ENCODE results near the gene TSFM.
"Not testable (repeated sequence)": the region's sequence is repeated elsewhere in the genome, so short reads cannot be mapped to it uniquely, and the experiment has no call there.

Gene TSFM

GRCh38 chr12:57815177-57816000 lies 32.8 kb downstream of the TSFM start:
- no peak for DNase-seq (ENCODE audit: low read depth)

- DNase-seq (ENCODE audit: low read depth) = no peak
These were observed 33.6 kb downstream of the TSFM start for GRCh38 chr12:57816001-57816854.

DNA sequence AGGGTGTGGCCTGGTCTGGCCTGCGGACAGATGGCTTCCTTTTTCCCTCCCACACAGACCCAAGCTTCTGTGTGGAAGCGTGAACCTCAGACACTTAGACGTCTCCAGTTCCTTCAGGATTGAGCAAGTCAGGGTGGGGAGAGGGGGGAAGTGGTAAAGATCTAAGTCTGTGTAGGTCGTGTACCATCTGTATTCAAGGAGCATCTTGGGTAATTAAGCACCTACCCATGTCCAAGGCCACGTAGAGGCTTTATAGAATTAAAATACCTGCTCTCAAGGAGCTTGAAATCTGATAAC lies 34.2 kb downstream of the TSFM start:
- DNase-seq (ENCODE audit: low read depth) = no peak

- no peak for DNase-seq (ENCODE audit: low read depth)
These were observed 34.8 kb downstream of the TSFM start for GRCh38 chr12:57817261-57817989.

- not testable (repeated sequence) for DNase-seq (ENCODE audit: low read depth)
These were observed 35.4 kb downstream of the TSFM start for GRCh38 chr12:57817990-57818331.

GRCh38 chr12:57820119-57820518 lies 37.5 kb downstream of the TSFM start:
- not testable (repeated sequence) for DNase-seq (ENCODE audit: low read depth)

DNA sequence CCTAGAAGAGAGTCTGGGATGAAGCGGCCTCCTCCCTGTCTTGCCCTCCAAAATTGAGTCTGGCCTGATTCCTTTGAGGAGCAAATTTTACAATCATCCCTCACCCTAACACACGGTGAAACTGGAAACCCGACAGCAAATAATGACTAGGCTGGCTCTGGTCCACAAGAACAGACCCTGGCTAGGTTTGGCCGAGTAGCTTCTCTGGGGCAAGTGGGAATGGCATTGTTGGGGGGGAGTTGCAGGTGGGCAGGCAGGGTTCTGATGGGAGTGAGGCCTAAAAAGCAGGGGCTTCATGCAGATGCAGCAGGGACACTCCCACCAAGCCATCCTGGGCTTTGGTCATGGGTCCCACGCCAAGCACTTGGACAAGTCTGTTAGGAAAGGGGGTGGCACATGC lies 38.4 kb downstream of the TSFM start:
- not testable (repeated sequence) for DNase-seq (ENCODE audit: low read depth)

DNA sequence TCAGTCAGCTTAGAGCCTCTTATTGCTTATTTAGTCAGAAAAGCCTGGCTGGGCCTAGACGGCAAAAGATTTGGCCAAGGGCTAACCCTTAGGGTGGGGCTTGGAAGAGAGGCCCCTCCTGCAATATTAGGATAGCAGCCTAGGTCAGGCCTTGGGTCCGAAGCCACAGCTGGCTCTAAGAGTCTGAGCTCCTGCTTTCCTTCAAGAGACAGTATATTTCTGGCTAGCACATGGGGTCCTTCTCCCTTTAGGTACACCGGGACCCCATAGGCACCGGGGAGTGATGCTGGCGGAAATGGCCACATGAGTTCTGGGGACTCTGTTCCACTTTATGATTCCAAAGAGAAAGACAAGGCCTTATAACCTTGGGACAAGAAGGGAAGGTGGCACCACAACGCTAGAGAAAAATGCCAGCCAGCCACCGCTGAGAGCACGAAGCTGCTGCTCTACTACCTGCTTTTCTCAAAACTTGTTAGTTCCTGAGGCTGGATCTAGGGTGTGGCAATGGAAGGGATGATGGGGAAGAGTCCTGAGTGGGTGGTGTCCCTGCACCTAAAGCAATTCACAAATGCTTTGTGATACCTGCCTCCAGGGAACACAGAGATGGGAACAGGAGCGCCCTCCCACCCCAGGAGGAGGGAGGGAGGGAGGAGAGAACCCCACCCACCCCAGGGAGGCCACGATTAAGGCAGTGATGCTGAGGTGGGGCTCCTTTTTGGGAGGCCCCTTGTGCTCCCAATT lies 39.1 kb downstream of the TSFM start:
- no peak for DNase-seq (ENCODE audit: low read depth)

DNA sequence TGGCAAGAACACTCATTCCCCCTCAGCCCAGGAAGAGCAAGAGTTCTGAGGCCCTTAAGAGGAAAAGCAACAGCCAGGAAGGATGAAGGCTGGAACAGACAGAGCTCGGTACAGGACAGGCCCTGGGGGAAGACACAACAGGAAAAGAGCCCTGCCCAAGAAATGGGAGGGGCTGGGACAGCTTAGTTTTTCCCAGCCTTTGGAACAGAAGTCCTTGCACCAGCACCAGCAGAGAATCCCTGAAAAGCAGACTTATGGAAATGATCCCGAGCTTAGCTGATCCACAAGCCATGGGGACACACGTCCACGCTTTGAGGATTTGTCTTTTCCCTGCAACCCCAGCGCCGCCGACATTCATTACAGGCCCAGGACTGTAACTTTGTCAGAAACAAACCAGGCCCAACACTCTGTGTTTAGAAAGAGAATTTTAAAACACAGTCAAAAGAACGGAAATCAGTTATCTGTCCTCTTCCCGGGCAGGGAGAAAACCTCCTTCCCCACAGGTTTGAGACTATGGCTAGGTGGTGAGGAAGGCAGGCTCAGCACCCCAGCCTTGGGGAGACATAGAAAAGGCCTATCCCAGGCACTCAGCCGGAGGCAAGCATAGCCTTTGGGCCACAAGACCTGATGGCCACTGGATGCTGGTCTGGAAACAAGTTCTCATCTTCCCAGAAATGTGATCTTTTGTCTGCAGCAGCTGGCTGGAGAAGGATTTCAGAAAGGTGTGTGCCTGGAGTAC lies 40.0 kb downstream of the TSFM start:
- no peak for DNase-seq (ENCODE audit: low read depth)

DNA sequence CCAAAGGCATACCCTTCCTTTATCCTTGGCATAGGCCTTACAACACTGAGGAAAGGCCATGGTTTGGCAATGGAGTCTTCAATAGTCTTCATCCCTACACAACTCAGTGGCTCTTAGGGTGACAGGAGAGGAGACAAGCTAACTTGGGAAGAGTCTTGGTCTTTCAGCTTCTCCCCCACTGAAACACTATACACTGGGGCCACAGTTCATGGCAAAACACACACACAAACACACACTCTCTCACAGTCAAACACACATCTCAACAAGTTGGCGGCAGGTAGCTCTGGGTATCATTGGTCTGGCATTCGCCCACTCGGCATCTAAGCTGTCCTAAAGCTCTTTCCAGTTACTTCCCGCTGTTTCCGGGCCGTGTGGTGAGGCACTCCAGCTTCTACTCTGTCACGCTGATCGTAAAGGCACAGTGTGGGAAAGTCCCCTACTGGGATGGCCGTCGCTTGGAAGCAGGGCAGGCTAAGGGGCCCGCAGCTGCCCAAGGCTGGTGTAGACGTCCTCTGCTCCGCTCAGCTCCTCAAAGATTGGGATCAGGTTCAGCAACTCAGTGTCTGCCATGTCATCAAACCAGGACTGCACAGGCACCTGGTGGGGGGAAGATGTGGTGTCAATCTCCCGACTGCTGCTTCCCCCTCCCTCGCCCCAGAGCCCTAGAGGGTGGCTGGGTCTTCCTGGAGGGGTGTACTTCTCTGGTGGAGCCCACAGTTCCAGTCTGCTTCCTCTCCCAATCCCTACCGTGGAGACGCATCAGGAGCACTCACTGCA lies 40.7 kb downstream of the TSFM start:
- DNase-seq (ENCODE audit: low read depth) = no peak

GRCh38 chr12:57823908-57824640 lies 41.5 kb downstream of the TSFM start:
- DNase-seq (ENCODE audit: low read depth) = no peak

DNA sequence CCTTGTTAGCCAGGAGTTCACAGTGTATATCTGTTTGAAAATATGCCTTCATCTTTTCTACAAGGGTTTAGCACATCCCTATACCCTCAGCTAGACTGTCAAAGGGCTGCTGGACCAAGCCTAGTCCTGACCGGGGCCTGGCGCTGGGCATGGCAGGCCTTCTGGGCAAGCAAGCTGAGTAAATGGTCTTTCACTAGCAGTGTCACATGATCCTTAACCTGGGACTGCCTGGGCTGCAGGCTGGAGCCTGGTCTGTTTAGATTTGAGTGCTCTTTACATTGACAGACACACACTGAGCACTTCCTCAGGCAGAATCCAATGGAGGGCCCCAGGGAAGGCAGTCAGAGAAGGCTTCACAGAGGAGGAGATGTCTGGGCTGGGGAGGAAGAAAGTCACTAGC lies 42.9 kb downstream of the TSFM start:
- DNase-seq (ENCODE audit: low read depth) = no peak

GRCh38 chr12:57826400-57826799 lies 43.8 kb downstream of the TSFM start:
- DNase-seq (ENCODE audit: low read depth) = no peak

DNA sequence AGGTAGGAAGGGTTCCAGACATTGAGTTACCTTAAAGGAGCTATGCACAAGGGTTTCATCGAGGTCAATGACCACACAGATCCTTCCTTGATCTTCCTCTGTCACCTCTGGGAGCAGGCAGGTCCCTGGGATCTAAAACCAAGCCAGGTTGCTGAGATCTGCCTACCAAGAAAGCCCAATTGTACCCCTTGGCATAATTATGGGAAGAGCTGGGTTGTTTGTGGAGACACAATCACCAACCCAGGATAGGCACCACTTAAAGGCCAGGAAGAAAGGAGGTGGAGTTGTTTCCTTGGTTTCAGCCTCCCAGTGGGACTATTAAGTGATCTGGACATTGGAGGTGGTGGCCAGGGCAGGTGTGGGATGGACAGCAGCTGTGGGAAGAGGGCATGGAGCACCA lies 44.4 kb downstream of the TSFM start:
- DNase-seq (ENCODE audit: low read depth) = no peak

GRCh38 chr12:57829025-57829777 lies 46.6 kb downstream of the TSFM start:
- no peak for DNase-seq (ENCODE audit: low read depth)

- DNase-seq (ENCODE audit: low read depth) = no peak
These were observed 47.8 kb downstream of the TSFM start for GRCh38 chr12:57830393-57830792.

DNA sequence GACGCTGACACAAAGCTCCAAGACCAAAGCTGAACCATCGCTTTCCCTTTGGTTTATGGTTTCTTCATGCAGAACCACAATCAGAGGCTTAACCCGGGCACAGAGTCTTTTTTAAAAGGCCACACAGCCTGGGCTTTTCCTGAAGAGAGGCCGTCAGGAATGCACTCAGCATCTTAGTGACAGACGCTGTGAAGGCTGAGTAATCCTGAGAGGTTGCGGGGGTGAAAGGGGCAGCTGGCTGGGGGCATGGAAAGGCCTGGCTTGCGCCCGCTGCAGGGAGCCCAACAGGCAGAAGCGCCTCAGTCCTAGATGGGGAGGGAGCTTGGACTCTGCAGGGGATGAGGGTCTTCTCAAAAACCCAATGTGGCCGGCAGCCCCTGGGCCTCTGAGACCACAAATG lies 50.4 kb downstream of the TSFM start:
- no peak for DNase-seq (ENCODE audit: low read depth)

DNA sequence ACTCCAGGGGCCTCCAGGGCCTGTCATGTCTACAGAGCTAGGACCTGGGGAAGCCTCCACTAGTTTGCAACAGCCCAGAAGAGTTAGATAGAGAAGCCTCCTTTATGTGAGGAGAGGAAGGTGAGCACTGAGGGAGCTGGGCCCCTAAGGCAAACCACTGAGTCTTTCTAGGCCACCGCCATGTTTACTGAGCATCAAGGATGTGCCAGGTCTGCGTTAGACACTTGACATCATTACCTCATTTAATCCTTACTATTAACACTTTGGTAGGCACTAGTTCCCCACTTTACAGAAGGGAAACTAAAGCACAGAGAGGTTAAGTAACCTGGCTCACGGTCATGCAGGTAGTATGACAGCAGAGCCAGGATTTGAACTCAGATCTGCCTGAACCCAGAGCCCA lies 51.1 kb downstream of the TSFM start:
- no peak for DNase-seq (ENCODE audit: low read depth)
